SK-N-SH treated with all-trans-retinoic acid at 6 μM for 48 hours (cell line): ENCODE results near the gene PXDC1.

Experiments
- ARNTL ChIP-seq: fragments of 450-650 bp; formaldehyde crosslinking; IDR thresholded peaks from 2 replicates; pipeline ENCODE4 v1.5.0; 2020; ENCODE audit warnings: low read depth, mild to moderate bottlenecking, moderate library complexity, borderline replicate concordance
- BACH2 ChIP-seq: fragments of 250-450 bp; sonication (Bioruptor Pico); IDR thresholded peaks from 2 replicates; pipeline ENCODE4 v1.9.0; 2021; ENCODE audit warnings: mild to moderate bottlenecking, borderline replicate concordance
- OSR1 ChIP-seq: fragments of 250-450 bp; sonication (Bioruptor Pico); IDR thresholded peaks from 2 replicates; pipeline ENCODE4 v1.8.0; 2022; ENCODE audit warnings: moderate library complexity, mild to moderate bottlenecking, inconsistent platforms
- RARB ChIP-seq: fragments of 250-450 bp; sonication (Bioruptor Pico); IDR thresholded peaks from 2 replicates; pipeline ENCODE4 v1.8.0; 2021; ENCODE audit warnings: mild to moderate bottlenecking, moderate library complexity
- TOX ChIP-seq: fragments of 250-450 bp; sonication (Bioruptor Pico); IDR thresholded peaks from 2 replicates; pipeline ENCODE4 v1.8.0; 2021; ENCODE audit warnings: mild to moderate bottlenecking, moderate library complexity, borderline replicate concordance
- ZC3H10 ChIP-seq: fragments of 250-450 bp; sonication (Bioruptor Pico); IDR thresholded peaks from 2 replicates; pipeline ENCODE4 v1.5.1; 2021; ENCODE audit warnings: mild to moderate bottlenecking, moderate library complexity
- ZFP3 ChIP-seq: fragments of 250-450 bp; sonication (Bioruptor Pico); IDR thresholded peaks from 2 replicates; pipeline ENCODE4 v1.5.0; 2020; ENCODE audit warnings: mild to moderate bottlenecking, moderate library complexity
- ZFP30 ChIP-seq: fragments of 450-650 bp; formaldehyde crosslinking; IDR thresholded peaks from 2 replicates; pipeline ENCODE4 v1.5.0; 2022; ENCODE audit warnings: mild to moderate bottlenecking, moderate library complexity
- ZNF8 ChIP-seq: fragments of 450-650 bp; formaldehyde crosslinking; IDR thresholded peaks from 2 replicates; pipeline ENCODE4 v1.5.0; 2020; ENCODE audit warnings: mild to moderate bottlenecking, moderate library complexity
- TF ChIP-seq, protein P1 (sequence below): fragments of 250-450 bp; sonication (Bioruptor Pico); IDR thresholded peaks from 2 replicates; pipeline ENCODE4 v1.8.0; 2020; ENCODE audit warnings: mild to moderate bottlenecking, moderate library complexity, borderline replicate concordance
- TF ChIP-seq, protein P2 (sequence below): fragments of 250-450 bp; sonication (Bioruptor Pico); IDR thresholded peaks from 2 replicates; pipeline ENCODE4 v1.8.0; 2021; ENCODE audit warnings: low read depth, mild to moderate bottlenecking, moderate library complexity, borderline replicate concordance

DNA sequence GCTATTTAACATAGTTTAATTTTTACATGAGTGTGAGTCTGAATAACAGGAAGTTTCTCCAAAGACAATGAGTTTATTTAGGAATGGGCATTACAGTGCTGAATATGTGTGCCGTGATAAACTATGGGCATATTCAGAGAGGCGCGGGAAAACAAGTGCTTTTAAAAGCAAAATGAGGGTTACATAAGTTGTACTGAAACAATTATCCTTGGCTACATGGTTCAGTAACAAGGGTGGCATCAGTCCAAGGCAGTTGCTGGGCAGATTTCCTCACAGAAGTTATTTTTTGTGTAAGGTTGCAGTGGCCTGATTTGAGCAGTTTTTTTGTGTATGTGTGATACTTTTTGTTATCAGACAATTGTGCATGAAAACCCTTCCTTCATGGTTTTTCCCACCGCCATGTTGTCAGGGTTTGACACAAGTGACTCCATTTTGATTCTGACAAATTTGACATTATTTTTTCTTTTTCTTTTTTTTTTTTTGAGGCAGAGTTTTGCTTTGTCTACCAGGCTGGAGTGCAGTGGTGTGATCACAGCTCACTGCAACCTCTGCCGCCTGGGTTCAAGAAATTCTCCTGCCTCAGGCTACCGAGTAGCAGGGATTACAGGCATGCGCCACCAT, 22.3 kb upstream of the PXDC1 start:
- TF ChIP-seq, protein P1, sequence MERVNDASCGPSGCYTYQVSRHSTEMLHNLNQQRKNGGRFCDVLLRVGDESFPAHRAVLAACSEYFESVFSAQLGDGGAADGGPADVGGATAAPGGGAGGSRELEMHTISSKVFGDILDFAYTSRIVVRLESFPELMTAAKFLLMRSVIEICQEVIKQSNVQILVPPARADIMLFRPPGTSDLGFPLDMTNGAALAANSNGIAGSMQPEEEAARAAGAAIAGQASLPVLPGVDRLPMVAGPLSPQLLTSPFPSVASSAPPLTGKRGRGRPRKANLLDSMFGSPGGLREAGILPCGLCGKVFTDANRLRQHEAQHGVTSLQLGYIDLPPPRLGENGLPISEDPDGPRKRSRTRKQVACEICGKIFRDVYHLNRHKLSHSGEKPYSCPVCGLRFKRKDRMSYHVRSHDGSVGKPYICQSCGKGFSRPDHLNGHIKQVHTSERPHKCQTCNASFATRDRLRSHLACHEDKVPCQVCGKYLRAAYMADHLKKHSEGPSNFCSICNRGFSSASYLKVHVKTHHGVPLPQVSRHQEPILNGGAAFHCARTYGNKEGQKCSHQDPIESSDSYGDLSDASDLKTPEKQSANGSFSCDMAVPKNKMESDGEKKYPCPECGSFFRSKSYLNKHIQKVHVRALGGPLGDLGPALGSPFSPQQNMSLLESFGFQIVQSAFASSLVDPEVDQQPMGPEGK = no peak
- no peak for TF ChIP-seq ZNF8 (CRISPR knock-in tag)
- no peak for TF ChIP-seq ZFP30 (CRISPR knock-in tag)
- TF ChIP-seq ZC3H10 = no peak
- TF ChIP-seq ARNTL (CRISPR knock-in tag) = no peak
- TF ChIP-seq TOX (CRISPR knock-in tag) = no peak
- TF ChIP-seq RARB (CRISPR knock-in tag) = no peak; the same call in 1 of the 2 replicates
- TF ChIP-seq ZFP3 (CRISPR knock-in tag) = no peak
- TF ChIP-seq, protein P2, sequence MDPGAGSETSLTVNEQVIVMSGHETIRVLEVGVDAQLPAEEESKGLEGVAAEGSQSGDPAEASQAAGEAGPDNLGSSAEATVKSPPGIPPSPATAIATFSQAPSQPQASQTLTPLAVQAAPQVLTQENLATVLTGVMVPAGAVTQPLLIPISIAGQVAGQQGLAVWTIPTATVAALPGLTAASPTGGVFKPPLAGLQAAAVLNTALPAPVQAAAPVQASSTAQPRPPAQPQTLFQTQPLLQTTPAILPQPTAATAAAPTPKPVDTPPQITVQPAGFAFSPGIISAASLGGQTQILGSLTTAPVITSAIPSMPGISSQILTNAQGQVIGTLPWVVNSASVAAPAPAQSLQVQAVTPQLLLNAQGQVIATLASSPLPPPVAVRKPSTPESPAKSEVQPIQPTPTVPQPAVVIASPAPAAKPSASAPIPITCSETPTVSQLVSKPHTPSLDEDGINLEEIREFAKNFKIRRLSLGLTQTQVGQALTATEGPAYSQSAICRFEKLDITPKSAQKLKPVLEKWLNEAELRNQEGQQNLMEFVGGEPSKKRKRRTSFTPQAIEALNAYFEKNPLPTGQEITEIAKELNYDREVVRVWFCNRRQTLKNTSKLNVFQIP (CRISPR knock-in tag) = no peak
- no peak for TF ChIP-seq BACH2
- no peak for TF ChIP-seq OSR1
